Measurements from ENCODE around the gene MYL6B.
A peak's percentile ranks its signal among the peaks of the same experiment; 100 is the strongest.

Gene MYL6B

DNA sequence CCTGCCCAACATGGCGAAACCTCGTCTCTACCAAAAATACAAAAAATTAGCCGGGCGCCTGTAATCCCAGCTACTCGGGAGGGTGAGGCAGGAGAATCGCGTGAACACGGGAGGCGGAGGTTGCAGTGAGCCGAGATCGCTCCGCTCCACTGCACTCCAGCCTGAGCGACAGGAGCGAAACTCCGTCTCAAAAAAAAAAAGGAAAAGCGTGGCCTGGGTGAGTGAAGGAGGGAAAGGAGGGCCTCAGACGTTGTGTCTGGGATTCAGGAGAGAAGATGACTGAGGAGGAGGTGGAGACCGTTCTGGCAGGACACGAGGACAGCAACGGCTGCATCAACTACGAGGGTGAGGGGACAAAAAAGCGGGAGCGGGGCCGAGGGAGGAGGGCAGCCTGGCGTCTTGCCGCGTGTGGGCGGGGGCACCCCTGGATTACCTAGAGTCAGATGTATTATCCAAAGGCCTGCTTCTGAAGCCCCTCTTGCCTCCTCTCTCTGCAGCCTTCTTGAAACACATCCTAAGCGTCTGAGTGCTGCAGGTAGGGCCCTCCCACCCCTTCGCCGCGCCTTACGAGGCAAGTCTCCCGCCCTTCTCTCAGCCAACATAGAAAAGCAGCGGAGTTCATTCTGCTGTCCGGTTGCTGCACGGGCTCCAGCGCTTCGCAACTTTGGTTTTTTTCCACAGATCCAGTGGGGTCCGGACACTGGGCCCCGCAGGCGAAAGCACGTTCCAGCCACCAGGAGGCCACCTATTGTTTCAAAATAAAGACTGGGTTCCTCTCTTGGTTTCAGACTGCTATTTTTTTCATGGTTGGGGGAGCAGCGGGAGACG lies 5.0 kb downstream of the MYL6B start:
- Histone ChIP-seq H3K79me2 (ENCODE audit: insufficient read depth, low read depth) (peaks cover 35% of the 10 kb centered on the region), H3K36me3 (ENCODE audit: insufficient read depth) (peaks cover 22% of the 10 kb centered on the region; the same call in 1 of the 2 replicates)
- TF ChIP-seq, protein P1, sequence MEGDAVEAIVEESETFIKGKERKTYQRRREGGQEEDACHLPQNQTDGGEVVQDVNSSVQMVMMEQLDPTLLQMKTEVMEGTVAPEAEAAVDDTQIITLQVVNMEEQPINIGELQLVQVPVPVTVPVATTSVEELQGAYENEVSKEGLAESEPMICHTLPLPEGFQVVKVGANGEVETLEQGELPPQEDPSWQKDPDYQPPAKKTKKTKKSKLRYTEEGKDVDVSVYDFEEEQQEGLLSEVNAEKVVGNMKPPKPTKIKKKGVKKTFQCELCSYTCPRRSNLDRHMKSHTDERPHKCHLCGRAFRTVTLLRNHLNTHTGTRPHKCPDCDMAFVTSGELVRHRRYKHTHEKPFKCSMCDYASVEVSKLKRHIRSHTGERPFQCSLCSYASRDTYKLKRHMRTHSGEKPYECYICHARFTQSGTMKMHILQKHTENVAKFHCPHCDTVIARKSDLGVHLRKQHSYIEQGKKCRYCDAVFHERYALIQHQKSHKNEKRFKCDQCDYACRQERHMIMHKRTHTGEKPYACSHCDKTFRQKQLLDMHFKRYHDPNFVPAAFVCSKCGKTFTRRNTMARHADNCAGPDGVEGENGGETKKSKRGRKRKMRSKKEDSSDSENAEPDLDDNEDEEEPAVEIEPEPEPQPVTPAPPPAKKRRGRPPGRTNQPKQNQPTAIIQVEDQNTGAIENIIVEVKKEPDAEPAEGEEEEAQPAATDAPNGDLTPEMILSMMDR (conservative IDR thresholded peaks at IDR 0.05; ENCODE audit: low read depth, low read length): peak; percentile 88

DNA sequence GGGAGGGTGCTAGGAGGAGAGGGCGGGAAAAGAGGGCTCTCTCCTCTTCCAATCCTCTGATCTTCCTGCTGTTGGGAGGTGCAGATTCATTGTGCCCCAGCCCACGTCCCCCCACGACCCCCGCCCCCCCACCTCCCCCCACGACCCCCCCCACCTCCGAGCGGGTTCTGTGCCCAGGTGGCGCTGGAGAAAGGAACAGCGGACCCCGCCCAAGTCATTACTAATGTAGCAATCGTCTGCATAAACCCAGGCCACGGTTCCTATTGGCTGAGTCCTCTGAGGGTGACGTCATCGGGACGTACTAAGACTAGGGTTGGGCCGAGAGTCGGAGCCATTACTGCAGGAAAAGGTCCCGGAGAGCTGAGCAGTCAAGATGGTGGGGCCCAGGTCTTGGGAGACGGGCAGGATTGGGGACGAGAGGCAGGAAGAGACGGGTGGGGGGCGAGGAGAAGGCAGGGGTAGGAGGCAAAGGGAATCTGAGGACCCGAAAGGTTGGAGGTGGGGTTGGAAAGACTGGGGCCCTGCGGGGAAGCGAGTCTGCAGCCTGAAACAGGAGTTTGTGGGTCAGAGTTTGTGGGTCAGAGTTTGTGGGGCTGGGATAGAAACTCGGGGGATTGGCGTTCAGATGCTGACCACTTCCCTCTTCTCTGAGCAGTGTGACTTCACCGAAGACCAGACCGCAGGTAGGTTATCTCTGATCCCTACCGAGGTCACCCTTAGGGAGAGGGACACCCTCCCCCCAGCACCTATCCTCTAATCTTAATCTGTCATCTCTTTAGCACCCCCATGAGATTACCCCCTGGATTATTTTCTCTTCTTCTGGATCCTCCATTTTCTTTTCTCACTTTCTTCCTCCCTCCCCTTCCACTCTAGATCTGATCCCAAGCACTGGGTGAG lies 5.9 kb downstream of the MYL6B start, which contains the start of gene MYL6:
TSS of gene MYL6 (plus strand) at position 331 of the 897 bp plus-strand sequence. CDS start at position 374, 43 bp downstream.
- H4K20me1 ChIP-seq (ENCODE audit: insufficient read depth): no peaks in the 10 kb centered on the region
- H3K4me2 ChIP-seq: peak within 1 kb of the TSS; percentile 97
- H3K9ac ChIP-seq: peak within 1 kb of the TSS; percentile 82
- TF ChIP-seq, protein P1 (conservative IDR thresholded peaks at IDR 0.05; ENCODE audit: low read depth, low read length): peak; percentile 32; the same call in 1 of the 2 replicates
- no peaks in the 10 kb centered on the region for H3K27me3 ChIP-seq (ENCODE audit: insufficient read depth, low read depth)
- peaks cover 35% of the 10 kb centered on the region for H3K79me2 ChIP-seq (ENCODE audit: insufficient read depth, low read depth)
- peaks cover 29% of the 10 kb centered on the region; the same call in 1 of the 2 replicates for H3K36me3 ChIP-seq (ENCODE audit: insufficient read depth)
- peak within 1 kb of the TSS; percentile 48 for H2AFZ ChIP-seq (ENCODE audit: low read depth)
- H3K27ac ChIP-seq: peak within 1 kb of the TSS; percentile 69
- H3K4me3 ChIP-seq (IDR thresholded peaks at IDR 0.05; ENCODE audit: insufficient read depth, low read depth, low read length): peak within 1 kb of the TSS; percentile 92
- peaks cover 47% of the 10 kb centered on the region for H3K4me1 ChIP-seq (ENCODE audit: low read depth, poor library complexity, severe bottlenecking)

More for the DNA sequence above, 5.0 kb downstream of the MYL6B start:
- H3K9ac ChIP-seq: peak overlapping the region; percentile 82
- peak overlapping the region; percentile 86 for H3K4me2 ChIP-seq
- no peaks in the 10 kb centered on the region for H4K20me1 ChIP-seq (ENCODE audit: insufficient read depth)
- H3K27ac ChIP-seq: peak overlapping the region; percentile 66
- H3K4me1 ChIP-seq (ENCODE audit: low read depth, poor library complexity, severe bottlenecking): peaks cover 54% of the 10 kb centered on the region
- peak overlapping the region; percentile 48 for H2AFZ ChIP-seq (ENCODE audit: low read depth)
- H3K27me3 ChIP-seq (ENCODE audit: insufficient read depth, low read depth): no peaks in the 10 kb centered on the region
- H3K4me3 ChIP-seq (IDR thresholded peaks at IDR 0.05; ENCODE audit: insufficient read depth, low read depth, low read length): no peak overlapping the region

DNA sequence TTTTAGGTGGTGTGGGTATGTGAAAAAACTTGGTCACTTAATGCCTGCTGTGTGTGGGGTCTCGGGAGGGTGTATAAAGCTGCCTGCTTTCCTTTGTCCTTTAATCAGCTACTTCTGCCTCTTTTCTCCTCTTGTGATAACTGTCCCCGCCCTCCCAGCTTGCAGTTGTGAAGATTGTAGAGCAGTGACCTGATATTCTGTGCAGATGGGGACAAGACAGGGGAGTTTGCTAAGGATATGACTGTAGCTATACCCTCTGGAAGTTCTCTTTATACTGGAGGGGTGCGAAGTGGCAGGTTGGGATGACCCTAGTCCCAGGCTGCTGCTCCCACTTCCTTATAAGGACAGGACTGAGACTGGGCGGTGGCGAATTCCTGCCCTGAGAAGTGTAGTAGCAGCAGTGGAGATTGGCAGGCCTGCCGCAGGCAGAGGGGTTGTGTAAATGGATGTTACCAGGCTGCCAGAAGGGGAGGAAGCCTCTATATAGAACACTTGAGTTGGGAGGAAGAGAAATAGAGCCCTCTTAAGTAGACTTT lies 6.6 kb downstream of the MYL6B start:
- peak overlapping the region; percentile 82 for H3K9ac ChIP-seq
- no peaks in the 10 kb centered on the region for H3K27me3 ChIP-seq (ENCODE audit: insufficient read depth, low read depth)
- peaks cover 31% of the 10 kb centered on the region; the same call in 1 of the 2 replicates for H3K36me3 ChIP-seq (ENCODE audit: insufficient read depth)
- peak overlapping the region; percentile 92 for H3K4me3 ChIP-seq (IDR thresholded peaks at IDR 0.05; ENCODE audit: insufficient read depth, low read depth, low read length)
- no peaks in the 10 kb centered on the region for H4K20me1 ChIP-seq (ENCODE audit: insufficient read depth)
- H3K79me2 ChIP-seq (ENCODE audit: insufficient read depth, low read depth): peaks cover 35% of the 10 kb centered on the region
- TF ChIP-seq, protein P1 (conservative IDR thresholded peaks at IDR 0.05; ENCODE audit: low read depth, low read length): 0 out of 2 replicates have a peak, but pooled peaks have one; percentile 16
- H2AFZ ChIP-seq (ENCODE audit: low read depth): no peak overlapping the region
- H3K4me2 ChIP-seq: peak overlapping the region; percentile 97
- H3K4me1 ChIP-seq (ENCODE audit: low read depth, poor library complexity, severe bottlenecking): peaks cover 40% of the 10 kb centered on the region
- peak overlapping the region; percentile 69 for H3K27ac ChIP-seq

All from KMS-11 (cell line).